ENCODE results near the gene OR2T1. TPM values are rescaled to one million over a fixed set of nuclear protein-coding genes. Genes with fewer than 3 reads are reported as not detected.
"Not testable (repeated sequence)": the region's sequence is repeated elsewhere in the genome, so short reads cannot be mapped to it uniquely, and the experiment has no call there.

Gene OR2T1
- total and polyA plus RNA-seq, 2 of the 8 experiments (the other 6 are each of a cell fraction or from before 2014, with no cell fraction given), result not detected

GRCh38 chr1:248450466-248451145, 47.8 kb downstream of the OR2T1 start:
- H3K23me2 ChIP-seq (ENCODE audit: low read depth, low read length); POLR2A ChIA-PET (ENCODE audit: partially characterized antibody); H3K4me3 ChIP-seq (ENCODE audit: extremely low read depth in 1 of 4, insufficient read depth in 2 of 4, low read depth in 3 of 4, low read length in 4 of 4); H4K20me1 ChIP-seq (replicated peaks in 1 of 2; ENCODE audit: control insufficient read depth in 1 of 2, insufficient read depth in 2 of 2, low read length in 2 of 2); H3K14ac ChIP-seq (ENCODE audit: insufficient read length); H2AK5ac ChIP-seq (ENCODE audit: low read depth, low read length); H3K79me1 ChIP-seq (ENCODE audit: low read depth, low read length); H2BK120ac ChIP-seq (replicated peaks; ENCODE audit: low read depth, low read length); H2BK20ac ChIP-seq (ENCODE audit: low read length); H2BK12ac ChIP-seq (ENCODE audit: low read depth, low read length); H3K4me2 ChIP-seq (ENCODE audit: insufficient read depth in 1 of 2, low read depth in 2 of 2, low read length in 2 of 2); H3K4ac ChIP-seq (replicated peaks; ENCODE audit: insufficient read length, low read depth, low read length); H3K27ac ChIP-seq (ENCODE audit: low read depth, low read length); DNase-seq (ENCODE audit: low read depth in 1 of 2, low spot score in 2 of 2); H3K36me3 ChIP-seq (ENCODE audit: control insufficient read depth in 2 of 4, insufficient read depth in 4 of 4, low read length in 3 of 4); H3K18ac ChIP-seq (ENCODE audit: extremely low read depth, low read length); H3K9me3 ChIP-seq (ENCODE audit: insufficient read depth in 2 of 2, low read depth in 1 of 2, low read length in 1 of 2); H3K27me3 ChIP-seq (replicated peaks in 1 of 4; ENCODE audit: control insufficient read depth in 3 of 4, extremely low read depth in 1 of 4, insufficient read depth in 3 of 4, low read length in 3 of 4); FAIRE-seq; H4K5ac ChIP-seq (ENCODE audit: insufficient read length, low read depth, low read length); H2BK5ac ChIP-seq (ENCODE audit: low read depth, low read length); H3K79me2 ChIP-seq (ENCODE audit: control insufficient read depth in 1 of 2, insufficient read depth in 2 of 2, low read length in 2 of 2); H3K4me1 ChIP-seq (replicated peaks in 1 of 4; ENCODE audit: control insufficient read depth in 3 of 4, insufficient read depth in 4 of 4, low read length in 3 of 4); H2BK15ac ChIP-seq (ENCODE audit: low read length); H3K23ac ChIP-seq (ENCODE audit: insufficient read length); CTCF ChIA-PET (ENCODE audit: partially characterized antibody); H3K9ac ChIP-seq (replicated peaks in 1 of 4; ENCODE audit: extremely low read depth in 1 of 4, low read depth in 3 of 4, low read length in 3 of 4); H4K91ac ChIP-seq (replicated peaks; ENCODE audit: insufficient read length, low read length); H2AFZ ChIP-seq (ENCODE audit: low read length); H3K56ac ChIP-seq (replicated peaks; ENCODE audit: insufficient read length, low read depth, low read length); H4K8ac ChIP-seq (ENCODE audit: extremely low read depth, insufficient read depth, low read length): not testable (repeated sequence)
- WGBS, 2 experiments (ENCODE audit: extremely low coverage in 1 of 2, insufficient coverage in 1 of 2, insufficient read length in 1 of 2, insufficient replicate concordance in 2 of 2, low coverage in 1 of 2, low lambda C conversion rate in 2 of 2, missing lambda C conversion rate in 1 of 2), result 54% methylated on average over 2 of the region's 5 CpGs; no CpG with 5 or more reads in 1 of the 2 experiments

- WGBS, 2 experiments (ENCODE audit: extremely low coverage in 1 of 2, insufficient coverage in 1 of 2, insufficient read length in 1 of 2, insufficient replicate concordance in 2 of 2, low coverage in 1 of 2, low lambda C conversion rate in 2 of 2, missing lambda C conversion rate in 1 of 2), result 78% methylated on average over 7 of the region's 7 CpGs; no CpG with 5 or more reads in 1 of the 2 experiments
- H3K27ac ChIP-seq (ENCODE audit: low read depth, low read length); H4K5ac ChIP-seq (ENCODE audit: insufficient read length, low read depth, low read length); FAIRE-seq; H3K9ac ChIP-seq (replicated peaks in 1 of 4; ENCODE audit: extremely low read depth in 1 of 4, low read depth in 3 of 4, low read length in 3 of 4); H3K23ac ChIP-seq (ENCODE audit: insufficient read length); H3K14ac ChIP-seq (ENCODE audit: insufficient read length); H3K18ac ChIP-seq (ENCODE audit: extremely low read depth, low read length); H3K56ac ChIP-seq (replicated peaks; ENCODE audit: insufficient read length, low read depth, low read length); H4K20me1 ChIP-seq (replicated peaks in 1 of 2; ENCODE audit: control insufficient read depth in 1 of 2, insufficient read depth in 2 of 2, low read length in 2 of 2); POLR2A ChIA-PET (ENCODE audit: partially characterized antibody); H3K36me3 ChIP-seq (ENCODE audit: control insufficient read depth in 2 of 4, insufficient read depth in 4 of 4, low read length in 3 of 4); H2AFZ ChIP-seq (ENCODE audit: low read length); H2AK5ac ChIP-seq (ENCODE audit: low read depth, low read length); H4K8ac ChIP-seq (ENCODE audit: extremely low read depth, insufficient read depth, low read length); CTCF ChIA-PET (ENCODE audit: partially characterized antibody); H3K23me2 ChIP-seq (ENCODE audit: low read depth, low read length); H3K4me3 ChIP-seq (ENCODE audit: extremely low read depth in 1 of 4, insufficient read depth in 2 of 4, low read depth in 3 of 4, low read length in 4 of 4); H2BK15ac ChIP-seq (ENCODE audit: low read length); H2BK5ac ChIP-seq (ENCODE audit: low read depth, low read length); H3K79me2 ChIP-seq (ENCODE audit: control insufficient read depth in 1 of 2, insufficient read depth in 2 of 2, low read length in 2 of 2); H2BK120ac ChIP-seq (replicated peaks; ENCODE audit: low read depth, low read length); H3K27me3 ChIP-seq (replicated peaks in 1 of 4; ENCODE audit: control insufficient read depth in 3 of 4, extremely low read depth in 1 of 4, insufficient read depth in 3 of 4, low read length in 3 of 4); H3K9me3 ChIP-seq (ENCODE audit: insufficient read depth in 2 of 2, low read depth in 1 of 2, low read length in 1 of 2); H3K4me1 ChIP-seq (replicated peaks in 1 of 4; ENCODE audit: control insufficient read depth in 3 of 4, insufficient read depth in 4 of 4, low read length in 3 of 4); H3K79me1 ChIP-seq (ENCODE audit: low read depth, low read length); H4K91ac ChIP-seq (replicated peaks; ENCODE audit: insufficient read length, low read length); DNase-seq (ENCODE audit: low read depth in 1 of 2, low spot score in 2 of 2); H3K4ac ChIP-seq (replicated peaks; ENCODE audit: insufficient read length, low read depth, low read length); H2BK20ac ChIP-seq (ENCODE audit: low read length); H2BK12ac ChIP-seq (ENCODE audit: low read depth, low read length); H3K4me2 ChIP-seq (ENCODE audit: insufficient read depth in 1 of 2, low read depth in 2 of 2, low read length in 2 of 2): not testable (repeated sequence)
Observed at GRCh38 chr1:248453619-248454018, 50.8 kb downstream of the OR2T1 start.
